ENCODE results near the gene HOXA13. TPM values are rescaled to one million over a fixed set of nuclear protein-coding genes. Genes with fewer than 3 reads are reported as not detected.

Gene HOXA13
- total RNA-seq, 2 experiments from 2014 or later: not detected

- Mint-ChIP-seq H3K36me3 (ENCODE audit: low read depth) (no peaks in the 10 kb centered on the region), H3K27me3 (peaks cover 69% of the 10 kb centered on the region), H3K4me3 (peak overlapping the region; percentile 59), H3K4me1 (ENCODE audit: low read depth) (peaks cover 26% of the 10 kb centered on the region), H3K27ac (no peak overlapping the region), H3K9me3 (no peaks in the 10 kb centered on the region)
- POLR2A ChIA-PET: no interaction called here
- TF ChIP-seq CTCF (IDR thresholded peaks at IDR 0.05): no peak
- DNase-seq (no peak), ATAC-seq (no peak)
- intact Hi-C loops (cut with micrococcal nuclease): no loop called here
- CTCF ChIA-PET: interaction anchor here (1.2 to 2.3 kb wide), 8 partner anchors 9 to 24 kb away, joined by 3 to 9 read pairs (median 6); no protein-coding TSS in a partner anchor
Measured at GRCh38 chr7:27182861-27183681, 16.8 kb downstream of the HOXA13 start.

GRCh38 chr7:27182285-27182841 is 17.5 kb downstream of the HOXA13 start:
- intact Hi-C loops (cut with micrococcal nuclease): no loop called here
- ChIA-PET CTCF (interaction anchor here (1.5 to 2.1 kb wide), 5 partner anchors 10 to 23 kb away, joined by 3 to 7 read pairs (median 6); no protein-coding TSS in a partner anchor), POLR2A (no interaction called here)
- no peaks in the 10 kb centered on the region for H3K9me3 Mint-ChIP-seq
- H3K4me1 Mint-ChIP-seq (ENCODE audit: low read depth): peaks cover 20% of the 10 kb centered on the region
- H3K27ac Mint-ChIP-seq: no peak overlapping the region
- no peak overlapping the region for H3K4me3 Mint-ChIP-seq
- no peak for DNase-seq
- TF ChIP-seq CTCF (IDR thresholded peaks at IDR 0.05): no peak
- no peak for ATAC-seq
- peaks cover 69% of the 10 kb centered on the region for H3K27me3 Mint-ChIP-seq
- no peaks in the 10 kb centered on the region for H3K36me3 Mint-ChIP-seq (ENCODE audit: low read depth)

GRCh38 chr7:27181795-27182275 is 18.1 kb downstream of the HOXA13 start:
- CTCF ChIA-PET: interaction anchor here (1.5 to 1.6 kb wide), 2 partner anchors 14 to 23 kb away, joined by 6 read pairs; no protein-coding TSS in a partner anchor
- TF ChIP-seq CTCF (IDR thresholded peaks at IDR 0.05): no peak
- H3K9me3 Mint-ChIP-seq: no peaks in the 10 kb centered on the region
- intact Hi-C loops (cut with micrococcal nuclease): no loop called here
- peaks cover 69% of the 10 kb centered on the region for H3K27me3 Mint-ChIP-seq
- DNase-seq (no peak), ATAC-seq (no peak)
- no peak overlapping the region for H3K27ac Mint-ChIP-seq
- no peaks in the 10 kb centered on the region for H3K36me3 Mint-ChIP-seq (ENCODE audit: low read depth)
- POLR2A ChIA-PET: no interaction called here
- no peak overlapping the region for H3K4me3 Mint-ChIP-seq
- H3K4me1 Mint-ChIP-seq (ENCODE audit: low read depth): peaks cover 18% of the 10 kb centered on the region

- H3K4me1 Mint-ChIP-seq (ENCODE audit: low read depth): peaks cover 15% of the 10 kb centered on the region
- ATAC-seq (no peak), DNase-seq (no peak)
- no peak overlapping the region for H3K4me3 Mint-ChIP-seq
- no peaks in the 10 kb centered on the region for H3K36me3 Mint-ChIP-seq (ENCODE audit: low read depth)
- no peak for TF ChIP-seq CTCF (IDR thresholded peaks at IDR 0.05)
- CTCF ChIA-PET: interaction anchor here (0.7 to 10.4 kb wide), 27 partner anchors 8 to 1288 kb away, joined by 3 to 61 read pairs (median 5); partner anchors contain the start of genes EVX1, HOXA3 and HOXA7
- H3K27ac Mint-ChIP-seq: no peak overlapping the region
- H3K9me3 Mint-ChIP-seq: no peaks in the 10 kb centered on the region
- POLR2A ChIA-PET: no interaction called here
- H3K27me3 Mint-ChIP-seq: peaks cover 69% of the 10 kb centered on the region
- intact Hi-C loops (cut with micrococcal nuclease): no loop called here
Measured at GRCh38 chr7:27180431-27181420, 19.2 kb downstream of the HOXA13 start.
